NCI-H128 (cell line): ENCODE measurements around the gene OTOL1.

Experiments
- DNase-seq: peaks from one replicate; lab custom pipeline; 2025; ENCODE audit not compliant: unreplicated experiment; lab: John Stamatoyannopoulos, UW

The OTOL1 gene

GRCh38 chr3:161531930-161532329 is 35.3 kb downstream of the OTOL1 start:
- DNase-seq = no peak

- no peak for DNase-seq
Observed at GRCh38 chr3:161540594-161540993, 44.0 kb downstream of the OTOL1 start.

GRCh38 chr3:161545824-161546223 is 49.2 kb downstream of the OTOL1 start:
- no peak for DNase-seq

- no peak for DNase-seq
Observed at GRCh38 chr3:161548301-161548700, 51.7 kb downstream of the OTOL1 start.

GRCh38 chr3:161549261-161549660 is 52.7 kb downstream of the OTOL1 start:
- DNase-seq = no peak

- DNase-seq = no peak
Observed at GRCh38 chr3:161550491-161551195, 54.0 kb downstream of the OTOL1 start.

GRCh38 chr3:161551697-161552096 is 55.1 kb downstream of the OTOL1 start:
- DNase-seq = no peak

- no peak for DNase-seq
Observed at GRCh38 chr3:161552984-161553560, 56.5 kb downstream of the OTOL1 start.
